Measurements from ENCODE around the gene CCL2.

Gene CCL2
- 0 reads per million in 3 donors for total RNA-seq

- Histone ChIP-seq H3K36me3 (ENCODE audit: control insufficient read depth, insufficient read depth, low read length) (no peaks in the 10 kb centered on the region), H3K9me3 (ENCODE audit: control insufficient read depth, low read length) (no peaks in the 10 kb centered on the region), H3K27me3 (replicated peaks; ENCODE audit: control insufficient read depth, insufficient read depth, low read length, poor library complexity, severe bottlenecking) (no peaks in the 10 kb centered on the region), H3K4me3 (ENCODE audit: insufficient read depth, low read depth, low read length, poor library complexity, severe bottlenecking) (no peak within 1 kb of the TSS), H3K4me1 (ENCODE audit: control insufficient read depth, insufficient read depth, low read length, poor library complexity, severe bottlenecking) (no peaks in the 10 kb centered on the region), H3K27ac (ENCODE audit: insufficient read depth, low read length, poor library complexity, severe bottlenecking) (no peak within 1 kb of the TSS)
- no peak for DNase-seq
Measured at GRCh38 chr17:34254651-34255380, at the start of gene CCL2. Gene CCL2, plus strand, starts transcription at chr17:34255285. Its CDS starts 65 bp downstream, at chr17:34255350.

GRCh38 chr17:34205401-34205800 is 49.7 kb upstream of the CCL2 start:
- no peaks in the 10 kb centered on the region for H3K27me3 ChIP-seq (replicated peaks; ENCODE audit: control insufficient read depth, insufficient read depth, low read length, poor library complexity, severe bottlenecking)
- H3K4me1 ChIP-seq (ENCODE audit: control insufficient read depth, insufficient read depth, low read length, poor library complexity, severe bottlenecking): no peaks in the 10 kb centered on the region
- no peak overlapping the region for H3K27ac ChIP-seq (ENCODE audit: insufficient read depth, low read length, poor library complexity, severe bottlenecking)
- no peaks in the 10 kb centered on the region for H3K36me3 ChIP-seq (ENCODE audit: control insufficient read depth, insufficient read depth, low read length)
- no peak overlapping the region for H3K4me3 ChIP-seq (ENCODE audit: insufficient read depth, low read depth, low read length, poor library complexity, severe bottlenecking)
- no peaks in the 10 kb centered on the region for H3K9me3 ChIP-seq (ENCODE audit: control insufficient read depth, low read length)
- DNase-seq: no peak

- Histone ChIP-seq H3K4me3 (ENCODE audit: insufficient read depth, low read depth, low read length, poor library complexity, severe bottlenecking) (no peak overlapping the region), H3K36me3 (ENCODE audit: control insufficient read depth, insufficient read depth, low read length) (no peaks in the 10 kb centered on the region), H3K27ac (ENCODE audit: insufficient read depth, low read length, poor library complexity, severe bottlenecking) (no peak overlapping the region), H3K9me3 (ENCODE audit: control insufficient read depth, low read length) (no peaks in the 10 kb centered on the region), H3K4me1 (ENCODE audit: control insufficient read depth, insufficient read depth, low read length, poor library complexity, severe bottlenecking) (no peaks in the 10 kb centered on the region), H3K27me3 (replicated peaks; ENCODE audit: control insufficient read depth, insufficient read depth, low read length, poor library complexity, severe bottlenecking) (no peaks in the 10 kb centered on the region)
- DNase-seq: no peak
Measured at GRCh38 chr17:34206569-34206968, 48.5 kb upstream of the CCL2 start.

- no peak for DNase-seq
- H3K27ac ChIP-seq (ENCODE audit: insufficient read depth, low read length, poor library complexity, severe bottlenecking): no peak overlapping the region
Measured at GRCh38 chr17:34207572-34207971, 47.5 kb upstream of the CCL2 start.

GRCh38 chr17:34218748-34219147 is 36.3 kb upstream of the CCL2 start:
- DNase-seq: no peak
- H3K4me1 ChIP-seq (ENCODE audit: control insufficient read depth, insufficient read depth, low read length, poor library complexity, severe bottlenecking): no peaks in the 10 kb centered on the region

More at GRCh38 chr17:34207572-34207971, 47.5 kb upstream of the CCL2 start:
- Histone ChIP-seq H3K9me3 (ENCODE audit: control insufficient read depth, low read length) (no peaks in the 10 kb centered on the region), H3K36me3 (ENCODE audit: control insufficient read depth, insufficient read depth, low read length) (no peaks in the 10 kb centered on the region), H3K4me1 (ENCODE audit: control insufficient read depth, insufficient read depth, low read length, poor library complexity, severe bottlenecking) (no peaks in the 10 kb centered on the region), H3K4me3 (ENCODE audit: insufficient read depth, low read depth, low read length, poor library complexity, severe bottlenecking) (no peak overlapping the region), H3K27me3 (replicated peaks; ENCODE audit: control insufficient read depth, insufficient read depth, low read length, poor library complexity, severe bottlenecking) (no peaks in the 10 kb centered on the region)

GRCh38 chr17:34219405-34219804 is 35.7 kb upstream of the CCL2 start:
- Histone ChIP-seq H3K4me3 (ENCODE audit: insufficient read depth, low read depth, low read length, poor library complexity, severe bottlenecking) (no peak overlapping the region), H3K27me3 (replicated peaks; ENCODE audit: control insufficient read depth, insufficient read depth, low read length, poor library complexity, severe bottlenecking) (peaks cover 2% of the 10 kb centered on the region), H3K9me3 (ENCODE audit: control insufficient read depth, low read length) (no peaks in the 10 kb centered on the region), H3K4me1 (ENCODE audit: control insufficient read depth, insufficient read depth, low read length, poor library complexity, severe bottlenecking) (no peaks in the 10 kb centered on the region), H3K27ac (ENCODE audit: insufficient read depth, low read length, poor library complexity, severe bottlenecking) (no peak overlapping the region), H3K36me3 (ENCODE audit: control insufficient read depth, insufficient read depth, low read length) (no peaks in the 10 kb centered on the region)
- no peak for DNase-seq

More at GRCh38 chr17:34218748-34219147, 36.3 kb upstream of the CCL2 start:
- Histone ChIP-seq H3K27me3 (replicated peaks; ENCODE audit: control insufficient read depth, insufficient read depth, low read length, poor library complexity, severe bottlenecking) (peaks cover 2% of the 10 kb centered on the region), H3K36me3 (ENCODE audit: control insufficient read depth, insufficient read depth, low read length) (no peaks in the 10 kb centered on the region), H3K27ac (ENCODE audit: insufficient read depth, low read length, poor library complexity, severe bottlenecking) (no peak overlapping the region), H3K9me3 (ENCODE audit: control insufficient read depth, low read length) (no peaks in the 10 kb centered on the region), H3K4me3 (ENCODE audit: insufficient read depth, low read depth, low read length, poor library complexity, severe bottlenecking) (no peak overlapping the region)

- H3K27me3 ChIP-seq (replicated peaks; ENCODE audit: control insufficient read depth, insufficient read depth, low read length, poor library complexity, severe bottlenecking): peaks cover 2% of the 10 kb centered on the region
- no peaks in the 10 kb centered on the region for H3K4me1 ChIP-seq (ENCODE audit: control insufficient read depth, insufficient read depth, low read length, poor library complexity, severe bottlenecking)
- no peak overlapping the region for H3K27ac ChIP-seq (ENCODE audit: insufficient read depth, low read length, poor library complexity, severe bottlenecking)
- no peaks in the 10 kb centered on the region for H3K9me3 ChIP-seq (ENCODE audit: control insufficient read depth, low read length)
- no peak overlapping the region for H3K4me3 ChIP-seq (ENCODE audit: insufficient read depth, low read depth, low read length, poor library complexity, severe bottlenecking)
- DNase-seq: no peak
- no peaks in the 10 kb centered on the region for H3K36me3 ChIP-seq (ENCODE audit: control insufficient read depth, insufficient read depth, low read length)
Measured at GRCh38 chr17:34220045-34220751, 34.9 kb upstream of the CCL2 start.

GRCh38 chr17:34220752-34221395 is 34.2 kb upstream of the CCL2 start:
- H3K27me3 ChIP-seq (replicated peaks; ENCODE audit: control insufficient read depth, insufficient read depth, low read length, poor library complexity, severe bottlenecking): peaks cover 2% of the 10 kb centered on the region
- H3K4me3 ChIP-seq (ENCODE audit: insufficient read depth, low read depth, low read length, poor library complexity, severe bottlenecking): no peak overlapping the region
- H3K27ac ChIP-seq (ENCODE audit: insufficient read depth, low read length, poor library complexity, severe bottlenecking): no peak overlapping the region
- no peaks in the 10 kb centered on the region for H3K36me3 ChIP-seq (ENCODE audit: control insufficient read depth, insufficient read depth, low read length)
- H3K9me3 ChIP-seq (ENCODE audit: control insufficient read depth, low read length): no peaks in the 10 kb centered on the region
- no peak for DNase-seq
- no peaks in the 10 kb centered on the region for H3K4me1 ChIP-seq (ENCODE audit: control insufficient read depth, insufficient read depth, low read length, poor library complexity, severe bottlenecking)

- no peaks in the 10 kb centered on the region for H3K9me3 ChIP-seq (ENCODE audit: control insufficient read depth, low read length)
- peaks cover 2% of the 10 kb centered on the region for H3K27me3 ChIP-seq (replicated peaks; ENCODE audit: control insufficient read depth, insufficient read depth, low read length, poor library complexity, severe bottlenecking)
- no peaks in the 10 kb centered on the region for H3K4me1 ChIP-seq (ENCODE audit: control insufficient read depth, insufficient read depth, low read length, poor library complexity, severe bottlenecking)
- H3K36me3 ChIP-seq (ENCODE audit: control insufficient read depth, insufficient read depth, low read length): no peaks in the 10 kb centered on the region
- no peak for DNase-seq
- H3K4me3 ChIP-seq (ENCODE audit: insufficient read depth, low read depth, low read length, poor library complexity, severe bottlenecking): no peak overlapping the region
- H3K27ac ChIP-seq (ENCODE audit: insufficient read depth, low read length, poor library complexity, severe bottlenecking): no peak overlapping the region
Measured at GRCh38 chr17:34221411-34221810, 33.7 kb upstream of the CCL2 start.

Data from effector memory CD4-positive, alpha-beta T cell (primary cell).